DMS79 (cell line): ENCODE measurements around the gene GLTP.
A peak's percentile ranks its signal among the peaks of the same experiment; 100 is the strongest.
"Not testable (repeated sequence)": the region's sequence is repeated elsewhere in the genome, so short reads cannot be mapped to it uniquely, and the experiment has no call there.

Source experiments
- DNase-seq: peaks from one replicate; lab custom pipeline; 2025; lab: John Stamatoyannopoulos, UW

GLTP gene

DNA sequence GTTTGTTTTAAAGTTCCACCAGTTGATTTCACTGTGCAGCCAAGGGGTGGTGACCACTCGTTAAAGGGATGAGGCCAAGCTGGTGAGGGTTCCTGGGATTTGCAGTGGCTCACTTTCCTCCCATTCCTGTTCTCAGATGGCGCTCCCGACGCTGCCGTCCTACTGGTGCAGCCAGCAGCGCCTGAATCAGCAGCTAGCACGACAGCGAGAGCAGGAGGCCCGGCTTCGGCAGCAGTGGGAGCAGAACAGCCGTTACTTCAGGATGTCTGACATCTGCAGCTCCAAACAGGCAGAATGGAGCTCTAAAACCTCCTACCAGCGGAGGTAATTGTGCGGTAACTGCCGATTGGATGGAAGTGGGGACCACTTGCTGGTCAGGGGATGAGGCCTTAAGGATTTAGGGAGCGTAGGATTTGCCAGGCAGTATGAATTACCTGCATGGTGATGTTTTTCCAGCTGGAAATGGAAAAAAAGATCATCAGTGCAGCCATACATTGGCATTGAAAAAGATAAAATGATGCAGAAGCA is 22.6 kb upstream of the GLTP start:
- no peak for DNase-seq

DNA sequence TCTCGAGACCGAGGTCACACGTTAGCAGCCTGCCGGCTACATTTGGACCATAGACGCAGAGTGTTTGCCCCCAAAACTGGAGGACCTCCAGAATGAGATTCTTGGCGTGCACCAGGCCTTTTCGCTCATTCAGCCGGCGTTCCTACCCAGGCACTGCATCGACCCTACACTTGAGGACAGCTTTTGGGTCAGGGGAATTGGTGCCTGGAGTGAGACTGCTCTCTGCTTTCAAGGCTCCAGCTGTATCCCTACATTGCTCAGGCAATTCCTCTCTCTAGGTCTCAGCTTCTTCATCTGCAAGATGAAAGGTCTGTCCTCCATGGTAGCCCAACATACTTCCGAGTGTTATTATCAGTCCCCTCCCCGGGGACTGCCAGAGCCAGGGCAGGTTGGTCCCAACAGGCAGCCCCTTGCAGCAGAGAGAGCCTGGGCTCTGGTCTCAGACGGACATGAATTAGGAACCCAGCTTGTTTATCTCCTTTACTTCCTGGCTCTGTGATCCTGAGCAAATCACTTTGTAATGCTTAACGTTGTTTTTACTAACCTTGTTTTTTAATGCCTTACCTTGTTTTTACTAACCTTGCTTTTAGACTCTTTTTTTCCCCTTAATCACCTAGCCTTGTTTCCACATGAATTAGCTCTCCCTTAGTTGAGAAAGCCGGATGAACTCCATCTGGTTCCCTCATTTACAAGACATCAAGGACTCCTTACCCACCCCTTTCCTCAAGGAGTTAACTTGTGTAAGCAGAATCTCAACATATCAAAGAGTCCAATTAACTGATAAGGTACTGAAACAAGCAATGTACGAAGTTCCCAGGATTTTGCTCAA is 20.6 kb upstream of the GLTP start:
- no peak for DNase-seq

DNA sequence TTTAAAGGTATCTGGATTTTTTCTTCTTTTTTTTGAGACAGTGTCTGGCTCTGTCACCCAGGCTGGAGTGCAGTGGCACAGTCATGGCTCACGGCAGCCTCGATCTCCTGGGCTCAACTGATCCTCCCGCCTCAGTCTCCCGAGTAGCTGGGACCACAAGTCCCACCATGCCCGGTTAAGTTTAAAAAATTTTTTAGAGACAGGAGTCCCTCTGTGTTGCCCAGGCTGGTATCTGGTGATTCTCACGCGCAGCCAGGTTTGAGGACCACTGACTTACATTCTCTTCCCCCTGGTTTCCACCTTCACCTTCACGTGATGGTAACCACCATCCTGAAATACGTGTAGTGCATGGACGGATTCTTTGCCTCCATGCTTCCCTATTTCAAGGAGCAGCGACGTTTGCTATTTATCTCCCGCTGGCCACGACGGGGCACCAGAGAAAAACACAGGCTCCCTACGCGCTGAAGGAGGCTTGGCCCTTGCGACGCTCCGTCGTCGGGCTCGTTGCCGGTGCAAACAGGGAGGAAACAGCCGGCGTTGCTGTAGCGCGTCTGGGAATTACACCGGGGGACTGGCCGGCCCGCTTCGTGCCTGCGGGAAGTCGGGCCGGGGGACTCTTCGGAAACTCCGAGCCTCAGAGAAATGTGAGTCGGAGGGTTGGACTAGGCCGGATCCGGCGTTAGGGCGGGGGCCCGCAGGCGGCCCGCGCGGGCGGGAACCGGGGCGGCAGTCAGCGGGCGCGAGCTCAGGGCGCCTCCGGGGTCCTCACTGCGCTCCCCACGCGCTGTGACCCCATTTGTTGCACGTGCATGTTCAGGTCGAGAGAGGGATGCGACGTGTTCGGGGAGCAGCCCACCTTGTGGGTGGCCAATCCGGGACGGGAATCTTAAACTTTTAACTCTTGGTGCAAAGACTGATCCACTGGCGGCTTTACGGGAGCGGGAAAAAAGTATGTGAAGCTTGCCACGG is 19.7 kb upstream of the GLTP start, which contains the start of gene TCHP:
Gene TCHP (plus strand): TSS at position 492 of the 969 bp plus-strand sequence. CDS start 2,753 bp downstream, outside the sequence.
- peak; percentile 74 for DNase-seq

DNA sequence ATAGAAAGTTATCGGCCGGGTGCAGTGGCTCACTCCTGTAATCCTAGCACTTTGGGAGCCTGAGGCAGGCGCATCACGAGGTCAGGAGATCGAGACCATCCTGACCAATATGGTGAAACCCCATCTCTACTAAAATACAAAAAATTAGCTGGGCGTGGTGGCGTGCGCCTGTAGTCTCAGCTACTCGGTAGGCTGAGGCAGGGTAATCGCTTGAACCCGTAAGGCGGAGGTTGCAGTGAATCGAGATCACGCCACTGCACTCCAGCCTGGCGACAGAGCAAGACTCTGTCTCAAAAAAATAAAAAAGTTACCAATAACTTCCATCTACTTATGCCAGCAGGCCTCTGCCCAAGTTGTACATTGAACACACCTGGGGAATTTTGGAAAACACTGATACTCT is 19.0 kb upstream of the GLTP start:
- DNase-seq, result not testable (repeated sequence)

DNA sequence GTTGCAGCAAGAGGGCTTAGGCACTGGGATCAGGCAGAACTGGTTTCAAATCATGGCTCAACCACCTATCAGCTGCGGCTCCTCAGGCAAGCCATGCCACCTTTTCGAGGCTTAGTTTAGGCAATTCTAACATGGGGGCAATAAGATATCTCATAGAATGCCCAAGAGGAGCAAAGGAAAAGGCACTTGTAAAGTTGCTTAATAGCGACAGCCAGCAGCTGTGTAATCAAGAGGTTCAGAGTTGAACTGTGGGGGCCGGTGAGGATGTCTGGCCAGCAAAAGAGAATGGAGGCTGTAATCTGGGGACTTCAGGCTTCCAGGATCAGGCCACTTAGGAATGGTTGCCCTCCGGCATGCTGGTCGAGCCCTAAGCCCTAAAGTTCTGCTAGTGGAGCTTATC is 16.7 kb upstream of the GLTP start:
- DNase-seq, result no peak

DNA sequence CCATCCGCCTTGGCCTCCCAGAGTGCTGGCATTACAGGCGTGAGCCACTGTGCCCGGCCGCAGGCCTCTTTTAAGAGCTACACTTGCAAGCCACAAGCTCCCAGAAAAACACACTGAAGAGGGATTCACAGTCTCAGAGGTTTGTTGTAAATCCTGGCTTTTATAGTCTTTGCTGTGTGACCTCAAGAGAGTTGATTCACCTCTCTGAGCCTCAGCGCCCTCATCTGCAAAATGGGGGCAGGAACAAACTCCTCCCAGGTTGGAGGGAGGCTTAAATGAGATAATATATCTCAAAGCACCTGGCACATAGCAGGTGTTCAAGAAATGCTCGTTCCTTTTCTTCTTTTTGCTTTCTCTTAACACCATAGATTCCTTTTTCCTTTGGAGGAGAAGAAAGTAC is 15.8 kb upstream of the GLTP start:
- DNase-seq, result no peak

DNA sequence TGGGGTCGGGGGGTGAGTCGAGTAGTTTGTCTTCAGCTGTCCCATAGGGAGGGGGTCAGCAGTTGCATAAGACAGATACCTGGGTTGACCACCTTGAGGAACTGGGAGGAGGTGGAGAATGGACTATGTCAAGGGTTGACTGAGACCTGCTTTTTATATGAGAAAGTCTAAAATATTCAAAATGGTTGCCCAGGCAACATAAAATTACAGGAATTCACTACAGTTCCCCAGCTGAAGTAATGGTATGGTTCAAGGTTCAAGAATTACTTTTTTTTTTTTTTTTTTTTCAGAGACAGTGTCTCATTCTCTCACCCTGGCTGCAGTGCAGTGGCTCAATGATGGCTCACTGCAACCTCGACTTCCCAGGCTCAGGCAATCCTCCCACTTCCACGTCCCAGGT is 14.6 kb upstream of the GLTP start:
- no peak for DNase-seq

DNA sequence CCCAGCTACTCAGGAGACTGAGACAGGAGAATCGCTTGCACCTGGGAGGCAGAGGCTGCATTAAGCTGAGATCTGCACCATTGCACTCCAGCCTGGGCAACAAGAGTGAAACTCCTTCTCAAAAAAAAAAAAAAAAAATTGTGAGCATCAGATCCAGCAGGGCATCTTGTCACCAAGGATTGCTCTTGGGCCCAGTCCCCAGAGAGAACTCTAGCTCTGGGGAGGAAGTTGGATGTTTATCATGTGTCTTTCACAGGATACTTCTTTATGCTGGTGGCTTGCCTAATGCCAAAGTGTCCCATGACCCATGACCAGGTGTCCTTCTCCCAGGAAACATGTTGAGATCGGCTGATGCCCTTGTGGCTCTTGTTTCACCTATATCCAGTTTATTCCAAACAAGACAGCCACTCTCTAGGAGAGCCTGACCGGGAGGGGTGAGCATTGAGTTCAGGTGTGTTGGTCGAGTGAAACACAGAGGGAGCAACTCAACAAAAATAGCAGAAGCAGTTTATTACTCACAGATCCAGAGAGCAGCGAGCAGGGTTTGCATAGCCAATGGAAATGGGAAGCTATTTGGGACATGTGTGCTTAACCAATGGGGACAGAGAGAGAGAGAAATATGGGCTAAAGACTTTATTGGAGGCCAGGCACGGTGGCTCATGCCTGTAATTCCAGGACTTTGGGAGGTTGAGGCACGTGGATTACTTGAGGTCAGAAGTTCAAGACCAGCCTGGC is 13.1 kb upstream of the GLTP start:
- DNase-seq, result no peak

DNA sequence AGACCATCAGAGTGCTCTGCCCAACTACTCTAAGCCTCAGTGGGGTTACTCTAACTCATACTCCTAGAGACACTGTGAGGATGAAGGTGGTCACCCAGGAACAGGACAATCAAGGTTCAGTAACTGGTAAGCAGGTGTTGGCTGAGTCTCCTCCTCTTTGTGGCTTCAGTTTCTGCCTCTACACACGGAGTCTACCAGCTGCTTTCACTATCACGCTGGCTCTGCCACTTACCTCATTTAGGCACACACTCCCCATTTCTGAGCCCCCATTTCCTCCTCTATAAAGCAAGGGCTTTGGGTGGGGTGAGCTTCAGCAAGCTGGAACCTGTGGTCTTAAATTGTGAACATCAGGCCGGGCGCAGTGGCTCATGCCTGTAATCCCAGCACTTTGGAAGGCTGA is 12.4 kb upstream of the GLTP start:
- DNase-seq, result no peak

DNA sequence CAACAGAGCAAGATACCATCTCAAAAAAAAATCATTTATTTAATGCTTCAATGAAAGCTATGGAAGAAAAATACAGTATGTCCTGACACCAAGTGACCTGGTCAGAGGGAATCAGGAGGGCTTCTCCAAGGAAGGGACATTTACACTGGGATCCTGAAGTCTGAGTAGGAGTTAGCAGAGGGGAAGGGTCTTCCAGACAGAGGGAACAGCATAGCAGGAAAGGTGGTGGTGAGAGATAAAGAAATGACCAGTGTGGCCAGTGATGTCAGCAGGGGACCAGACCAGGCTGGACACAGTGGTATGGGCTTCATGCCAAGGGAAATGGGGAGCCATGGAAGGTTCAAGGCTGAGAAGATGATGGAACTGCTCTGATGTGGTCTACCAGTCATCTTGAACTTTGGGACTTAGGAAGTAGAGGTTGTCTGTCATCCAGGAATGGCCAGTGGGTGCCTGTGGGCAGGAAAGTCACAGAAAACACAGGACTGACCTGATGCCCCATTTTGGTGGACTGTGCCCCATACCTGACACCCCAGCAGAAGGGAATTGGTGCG is 11.9 kb upstream of the GLTP start:
- DNase-seq, result no peak

DNA sequence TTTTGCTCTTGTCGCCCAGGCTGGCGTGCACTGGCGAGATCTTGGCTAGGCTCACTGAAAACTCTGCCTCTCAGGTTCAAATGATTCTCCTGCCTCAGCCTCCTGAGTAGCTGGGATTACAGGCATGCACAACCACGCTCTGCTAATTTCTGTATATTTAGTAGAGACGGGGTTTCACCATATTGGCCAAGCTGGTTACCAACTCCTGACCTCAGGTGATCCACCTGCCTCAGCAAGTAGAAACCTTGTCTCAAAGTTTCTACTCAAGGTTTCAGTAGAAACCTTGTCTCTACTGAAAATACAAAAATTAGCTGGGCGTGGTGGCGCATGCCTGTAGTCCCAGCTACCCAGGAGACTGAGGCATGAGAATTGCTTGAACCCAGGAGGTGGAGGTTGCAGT is 11.4 kb upstream of the GLTP start:
- DNase-seq, result not testable (repeated sequence)

DNA sequence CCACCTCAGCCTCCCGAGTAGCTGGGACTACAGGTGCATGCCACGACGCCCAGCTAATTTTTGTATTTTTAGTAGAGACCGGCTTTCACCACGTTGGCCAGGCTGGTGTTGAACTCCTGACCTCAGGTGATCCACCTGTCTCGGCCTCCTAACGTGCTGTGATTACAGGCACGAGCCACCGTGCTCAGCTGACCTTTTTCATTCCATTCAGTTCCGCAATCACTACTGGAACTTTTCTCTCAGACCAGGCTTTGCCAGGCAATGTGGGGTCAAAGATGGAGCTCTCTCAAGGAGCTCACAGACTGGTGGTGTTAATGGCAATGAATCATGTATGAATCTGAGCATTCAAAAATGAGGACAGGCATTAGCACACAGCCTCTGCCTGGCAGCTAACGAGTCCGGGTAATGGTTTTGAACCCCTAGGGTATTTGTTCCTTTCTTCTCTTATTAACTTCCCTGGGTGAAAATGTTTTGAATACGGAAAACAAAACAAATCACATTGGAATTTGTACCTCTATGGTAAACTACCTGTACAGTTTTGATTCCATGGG is 10.4 kb upstream of the GLTP start:
- no peak for DNase-seq

DNA sequence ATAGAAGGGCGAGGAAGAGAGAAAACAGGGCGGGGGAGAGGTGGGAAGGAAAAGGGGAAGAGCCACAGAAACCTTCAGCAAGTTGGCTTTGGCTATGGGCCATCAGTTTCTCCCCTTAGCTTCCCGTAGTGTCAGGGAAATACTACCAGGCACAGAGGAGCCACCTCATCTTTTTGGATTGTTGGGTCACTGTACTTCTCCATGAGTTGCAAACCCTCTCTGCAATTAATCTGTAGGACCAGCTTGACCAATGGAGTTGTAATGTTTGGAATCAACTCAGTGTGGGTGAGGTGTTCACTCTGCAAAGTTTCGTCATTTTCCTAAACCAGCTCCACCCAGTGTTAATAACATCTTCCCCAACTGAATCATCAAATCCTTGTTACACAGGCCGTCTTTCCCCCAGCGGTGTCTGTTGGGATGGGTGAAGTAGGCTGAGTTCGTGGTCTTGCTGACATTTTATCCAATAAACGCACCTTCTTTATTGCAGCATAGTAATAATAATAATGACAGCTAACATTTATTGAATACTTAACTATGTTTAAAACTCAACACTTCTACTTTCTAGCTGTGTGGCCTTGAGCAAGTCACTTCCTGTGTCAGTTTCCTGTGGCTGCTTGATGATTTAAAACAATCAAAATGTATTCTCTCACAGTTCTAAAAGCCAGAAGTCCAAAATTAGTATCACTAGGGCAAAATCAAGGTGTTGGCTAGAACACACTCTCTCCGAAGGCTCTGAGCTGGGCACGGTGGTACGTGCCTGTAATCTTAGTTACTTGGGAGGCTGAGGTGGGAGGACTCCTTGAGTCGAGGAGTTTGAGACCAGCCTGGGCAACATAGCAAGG is 8.1 kb upstream of the GLTP start:
- DNase-seq, result no peak

DNA sequence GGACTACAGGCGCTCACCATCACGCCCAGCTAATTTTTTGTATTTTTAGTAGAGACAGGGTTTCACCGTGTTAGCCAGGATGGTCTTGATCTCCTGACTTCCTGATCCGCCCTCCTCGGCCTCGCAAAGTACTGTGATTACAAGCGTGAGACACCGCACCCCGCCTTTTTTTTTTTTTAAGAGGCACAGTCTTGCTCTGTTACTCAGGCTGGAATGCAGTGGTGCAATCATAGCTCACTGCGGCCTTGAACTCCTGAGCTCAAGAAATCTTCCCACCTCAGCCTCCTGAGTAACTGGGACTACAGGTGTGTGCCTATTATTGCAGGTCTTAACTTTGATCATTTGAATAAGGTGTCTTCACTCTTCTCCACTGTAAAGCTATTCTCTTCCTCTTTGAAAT is 5.3 kb upstream of the GLTP start:
- DNase-seq, result no peak

DNA sequence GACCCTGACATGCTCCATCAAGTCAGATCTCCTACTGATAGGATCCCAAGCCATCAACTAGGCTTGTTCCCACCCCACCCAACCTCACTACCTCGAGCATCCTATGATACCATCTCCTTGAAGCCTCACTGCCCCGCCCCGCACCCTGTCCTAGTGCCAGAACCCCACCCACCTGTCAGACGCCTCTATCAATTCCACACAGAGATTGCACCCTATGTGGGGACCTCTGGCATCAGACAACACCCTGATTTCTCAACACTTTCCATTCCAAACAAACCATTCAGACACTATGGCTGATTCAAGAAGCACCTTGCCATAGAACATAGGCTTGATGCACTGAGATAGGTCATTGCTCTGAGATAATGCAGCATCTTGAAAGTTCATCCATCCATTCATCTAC is 3.1 kb upstream of the GLTP start:
- no peak for DNase-seq

DNA sequence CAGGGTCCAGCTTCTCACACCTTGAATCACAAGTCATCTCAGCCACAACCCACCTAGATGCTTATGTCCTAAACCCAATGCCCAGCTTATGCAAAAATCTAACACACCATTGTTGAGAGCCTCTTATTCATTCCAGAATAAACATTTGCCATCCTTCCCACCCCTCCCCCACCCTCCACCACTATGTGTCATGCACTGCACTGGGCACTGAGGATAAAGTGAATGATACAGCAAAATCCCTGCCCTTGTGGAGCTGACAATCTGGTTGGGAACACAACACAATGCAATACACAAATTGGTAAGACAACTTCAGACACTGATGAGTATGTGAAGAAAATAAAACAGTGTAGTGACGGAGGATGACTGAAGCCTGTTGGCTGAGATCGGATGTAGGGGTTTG is 1.4 kb upstream of the GLTP start:
- no peak for DNase-seq

DNA sequence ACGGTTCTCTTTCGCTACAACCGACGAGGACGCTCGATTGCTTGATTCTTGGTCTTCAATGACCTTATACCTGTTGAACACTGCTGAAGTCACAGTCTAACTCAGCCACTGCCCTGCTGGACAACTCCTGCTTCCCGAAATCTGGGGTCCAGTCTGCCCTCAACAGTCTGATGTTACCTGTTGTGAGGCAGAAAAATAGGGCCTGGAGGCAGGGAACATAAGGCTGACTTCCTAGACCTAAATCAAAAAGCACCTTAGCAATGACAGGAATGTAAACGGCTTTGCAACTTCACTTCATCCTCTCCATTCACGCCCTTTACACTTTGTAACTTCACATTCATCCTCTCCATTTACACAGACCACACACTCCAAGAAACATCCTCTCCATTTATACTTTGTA is 597 bp upstream of the GLTP start:
- DNase-seq, result no peak

DNA sequence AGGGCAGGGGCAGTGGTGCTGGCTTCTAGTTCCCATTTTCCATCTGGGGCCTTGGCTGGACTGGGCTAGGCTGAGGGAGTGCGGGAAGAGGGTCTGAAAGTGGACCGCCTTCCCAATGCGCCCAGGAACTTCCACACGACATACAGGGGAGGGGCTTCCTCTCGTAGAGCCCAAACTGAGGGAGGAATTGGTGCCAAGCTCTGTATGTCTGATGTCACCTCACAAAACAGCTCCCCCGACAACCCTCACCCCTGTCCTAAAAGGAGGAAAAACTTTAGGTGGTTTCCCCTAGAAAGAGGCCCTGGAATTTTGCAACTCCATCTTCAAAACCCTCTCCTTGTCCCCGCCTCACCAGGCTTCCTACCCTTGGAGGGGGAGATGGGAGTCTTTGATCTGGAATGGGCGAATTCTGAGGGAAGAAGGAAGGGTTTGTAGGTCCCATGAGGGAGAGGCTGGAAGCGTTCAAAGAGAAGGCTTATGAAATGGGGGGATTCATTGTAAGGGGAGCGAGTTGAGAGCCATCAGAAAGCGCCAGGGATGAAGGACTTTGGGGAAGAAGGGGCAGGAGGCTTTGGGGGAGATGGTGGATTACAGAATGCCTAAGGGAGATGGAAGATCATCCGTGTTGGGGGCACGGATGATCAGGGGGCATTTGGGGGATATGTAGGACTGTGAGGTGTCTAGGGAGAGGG is 844 bp downstream of the GLTP start:
- no peak for DNase-seq

DNA sequence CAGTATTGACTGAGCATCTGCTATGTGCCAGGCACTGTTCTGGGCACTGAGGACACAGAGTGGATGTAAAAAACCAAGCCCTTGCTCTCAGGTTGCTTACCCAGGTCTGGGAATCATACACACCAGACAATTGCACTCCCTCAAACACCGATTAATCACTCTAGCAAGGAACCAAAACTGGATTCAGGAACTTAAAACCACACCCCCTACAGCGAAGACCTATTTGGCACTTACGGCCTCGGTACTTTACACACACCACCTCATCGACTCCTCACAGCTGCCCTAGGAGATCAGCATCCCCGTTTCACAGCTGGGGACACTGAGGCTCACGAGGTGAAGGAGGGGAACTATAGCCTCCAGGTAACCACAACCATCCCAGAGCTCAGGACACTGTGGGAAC is 1.6 kb downstream of the GLTP start:
- DNase-seq, result no peak

DNA sequence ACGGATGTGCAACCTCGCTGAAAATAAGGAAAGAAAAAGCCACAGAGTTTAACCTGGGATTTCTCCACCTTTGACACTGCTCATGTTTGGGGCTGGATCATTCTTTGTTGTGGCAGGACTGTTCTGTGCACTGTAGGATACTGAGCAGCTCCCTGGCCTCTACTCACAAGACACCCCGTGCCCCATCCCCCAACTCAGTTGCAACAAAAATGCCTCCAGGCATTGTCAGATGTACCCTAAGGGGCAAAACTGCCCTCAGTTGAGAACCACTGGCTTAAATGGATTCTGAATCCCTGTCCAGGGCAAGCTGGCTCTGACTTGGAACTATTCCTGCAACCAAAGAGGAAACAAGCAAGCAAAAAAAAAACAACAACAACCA is 2.1 kb downstream of the GLTP start:
- DNase-seq, result no peak
